ENCODE measurements around the gene PLXDC2.

The PLXDC2 gene

DNA sequence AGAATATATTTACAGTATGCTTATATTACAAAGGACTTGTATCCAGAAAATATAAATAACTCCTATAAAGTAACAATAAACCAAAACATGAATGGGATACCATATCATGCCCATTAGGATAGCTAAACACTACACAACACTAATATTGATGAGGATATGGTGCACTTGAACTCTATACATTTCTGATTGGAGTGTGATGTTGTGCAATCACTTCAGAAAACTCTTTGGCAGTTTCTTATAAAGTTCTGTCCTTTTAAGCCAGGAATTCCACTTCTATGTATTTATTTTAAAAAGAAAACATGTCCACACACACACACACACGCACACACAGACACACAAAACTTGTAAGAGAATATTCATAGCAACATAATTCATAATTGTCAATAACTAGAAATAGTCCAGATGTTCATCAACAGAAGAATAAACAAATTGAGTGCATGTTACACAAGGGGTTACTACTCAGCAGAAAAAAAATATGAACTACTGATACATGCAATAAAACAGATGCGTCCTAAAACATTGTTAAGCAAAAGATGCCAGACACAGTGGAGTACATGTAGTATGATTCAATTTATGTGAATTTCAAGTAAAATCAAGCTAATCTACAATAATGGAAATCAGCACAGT lies 416.0 kb downstream of the PLXDC2 start:
- TF ChIP-seq POU2F2 (IDR thresholded peaks at IDR 0.05; ENCODE audit: low read depth, low read length) (no peak), SPI1 (IDR thresholded peaks at IDR 0.05; ENCODE audit: low read depth, low read length) (no peak)
- DNase-seq (ENCODE audit: insufficient read length, low spot score) (no peak), FAIRE-seq (no peak)

DNA sequence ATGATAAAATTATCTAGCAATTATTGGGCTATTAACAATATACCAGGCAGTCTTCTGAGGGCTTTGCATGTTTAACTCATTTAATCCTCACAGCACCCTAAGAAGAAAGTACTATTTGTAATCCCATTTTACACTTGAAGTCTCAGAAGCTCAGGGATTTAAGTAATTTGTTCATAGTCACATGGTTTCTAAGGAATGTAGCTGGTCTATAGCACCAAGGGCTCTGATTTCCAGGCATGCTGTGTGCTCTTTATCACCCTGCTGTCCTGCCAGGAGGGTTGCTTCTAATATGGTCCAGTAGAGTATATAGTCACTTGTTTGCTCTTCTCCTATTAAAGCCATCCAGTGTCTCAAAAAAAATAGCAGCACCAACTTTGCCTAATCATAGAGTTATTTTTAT lies 417.2 kb downstream of the PLXDC2 start:
- no peak for DNase-seq (ENCODE audit: insufficient read length, low spot score)
- no peak for FAIRE-seq
- TF ChIP-seq POU2F2 (IDR thresholded peaks at IDR 0.05; ENCODE audit: low read depth, low read length), result no peak
- no peak for TF ChIP-seq PAX5 (IDR thresholded peaks at IDR 0.05; ENCODE audit: insufficient read depth, low read length, severe bottlenecking)
- no peak for TF ChIP-seq POLR2AphosphoS5 (IDR thresholded peaks at IDR 0.05; ENCODE audit: low read depth, low read length)
- no peak for TF ChIP-seq POLR2A (IDR thresholded peaks at IDR 0.05; ENCODE audit: low read depth, low read length)
- TF ChIP-seq SPI1 (IDR thresholded peaks at IDR 0.05; ENCODE audit: low read depth, low read length), result no peak
- TF ChIP-seq TAF1 (IDR thresholded peaks at IDR 0.05; ENCODE audit: low read depth, low read length), result no peak

- DNase-seq (ENCODE audit: insufficient read length, low spot score) (no peak), FAIRE-seq (no peak)
- TF ChIP-seq POLR2A (IDR thresholded peaks at IDR 0.05; ENCODE audit: low read depth, low read length) (no peak), PAX5 (IDR thresholded peaks at IDR 0.05; ENCODE audit: insufficient read depth, low read length, severe bottlenecking) (no peak), TAF1 (IDR thresholded peaks at IDR 0.05; ENCODE audit: low read depth, low read length) (no peak), POU2F2 (IDR thresholded peaks at IDR 0.05; ENCODE audit: low read depth, low read length) (no peak), POLR2AphosphoS5 (IDR thresholded peaks at IDR 0.05; ENCODE audit: low read depth, low read length) (no peak), SPI1 (IDR thresholded peaks at IDR 0.05; ENCODE audit: low read depth, low read length) (no peak)
Observed at GRCh38 chr10:20234579-20234978, 418.3 kb downstream of the PLXDC2 start.

GRCh38 chr10:20237091-20237570 lies 420.9 kb downstream of the PLXDC2 start:
- no peak for TF ChIP-seq SPI1 (IDR thresholded peaks at IDR 0.05; ENCODE audit: low read depth, low read length)
- no peak for TF ChIP-seq TAF1 (IDR thresholded peaks at IDR 0.05; ENCODE audit: low read depth, low read length)
- no peak for TF ChIP-seq PAX5 (IDR thresholded peaks at IDR 0.05; ENCODE audit: insufficient read depth, low read length, severe bottlenecking)
- no peak for TF ChIP-seq POLR2AphosphoS5 (IDR thresholded peaks at IDR 0.05; ENCODE audit: low read depth, low read length)
- no peak for TF ChIP-seq POLR2A (IDR thresholded peaks at IDR 0.05; ENCODE audit: low read depth, low read length)
- TF ChIP-seq POU2F2 (IDR thresholded peaks at IDR 0.05; ENCODE audit: low read depth, low read length), result no peak
- no peak for DNase-seq (ENCODE audit: insufficient read length, low spot score)
- FAIRE-seq, result no peak

DNA sequence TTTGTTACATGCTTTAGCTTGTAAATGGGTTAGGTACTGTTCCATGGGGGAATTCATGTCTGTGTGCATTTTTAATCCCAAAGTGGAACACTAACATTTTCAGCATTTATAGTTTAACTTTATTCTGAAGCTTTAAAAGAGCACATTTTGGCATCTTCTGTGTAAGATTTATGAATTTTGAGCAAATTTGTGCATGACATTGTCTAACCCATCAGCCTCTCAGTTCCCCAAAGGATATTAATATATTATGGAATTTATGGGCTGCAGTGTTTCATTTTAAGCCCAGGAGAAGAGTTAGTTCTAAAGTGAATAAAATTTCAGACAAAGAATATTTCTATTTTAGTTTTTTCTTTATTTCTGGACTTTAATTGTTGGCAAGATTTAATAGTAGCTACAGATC lies 421.4 kb downstream of the PLXDC2 start:
- FAIRE-seq, result no peak
- TF ChIP-seq POU2F2 (IDR thresholded peaks at IDR 0.05; ENCODE audit: low read depth, low read length), result no peak
- TF ChIP-seq SPI1 (IDR thresholded peaks at IDR 0.05; ENCODE audit: low read depth, low read length), result no peak
- TF ChIP-seq PAX5 (IDR thresholded peaks at IDR 0.05; ENCODE audit: insufficient read depth, low read length, severe bottlenecking), result no peak
- no peak for TF ChIP-seq POLR2A (IDR thresholded peaks at IDR 0.05; ENCODE audit: low read depth, low read length)
- no peak for TF ChIP-seq TAF1 (IDR thresholded peaks at IDR 0.05; ENCODE audit: low read depth, low read length)
- no peak for TF ChIP-seq POLR2AphosphoS5 (IDR thresholded peaks at IDR 0.05; ENCODE audit: low read depth, low read length)
- no peak for DNase-seq (ENCODE audit: insufficient read length, low spot score)

GRCh38 chr10:20240643-20241042 lies 424.4 kb downstream of the PLXDC2 start:
- TF ChIP-seq SPI1 (IDR thresholded peaks at IDR 0.05; ENCODE audit: low read depth, low read length) (no peak), POU2F2 (IDR thresholded peaks at IDR 0.05; ENCODE audit: low read depth, low read length) (no peak)
- no peak for DNase-seq (ENCODE audit: insufficient read length, low spot score)
- no peak for FAIRE-seq

GRCh38 chr10:20247454-20247853 lies 431.2 kb downstream of the PLXDC2 start:
- no peak for DNase-seq (ENCODE audit: insufficient read length, low spot score)
- TF ChIP-seq PAX5 (IDR thresholded peaks at IDR 0.05; ENCODE audit: insufficient read depth, low read length, severe bottlenecking), result no peak
- no peak for TF ChIP-seq POLR2AphosphoS5 (IDR thresholded peaks at IDR 0.05; ENCODE audit: low read depth, low read length)
- no peak for TF ChIP-seq POU2F2 (IDR thresholded peaks at IDR 0.05; ENCODE audit: low read depth, low read length)
- TF ChIP-seq TAF1 (IDR thresholded peaks at IDR 0.05; ENCODE audit: low read depth, low read length), result no peak
- TF ChIP-seq SPI1 (IDR thresholded peaks at IDR 0.05; ENCODE audit: low read depth, low read length), result no peak
- no peak for TF ChIP-seq POLR2A (IDR thresholded peaks at IDR 0.05; ENCODE audit: low read depth, low read length)
- no peak for FAIRE-seq

DNA sequence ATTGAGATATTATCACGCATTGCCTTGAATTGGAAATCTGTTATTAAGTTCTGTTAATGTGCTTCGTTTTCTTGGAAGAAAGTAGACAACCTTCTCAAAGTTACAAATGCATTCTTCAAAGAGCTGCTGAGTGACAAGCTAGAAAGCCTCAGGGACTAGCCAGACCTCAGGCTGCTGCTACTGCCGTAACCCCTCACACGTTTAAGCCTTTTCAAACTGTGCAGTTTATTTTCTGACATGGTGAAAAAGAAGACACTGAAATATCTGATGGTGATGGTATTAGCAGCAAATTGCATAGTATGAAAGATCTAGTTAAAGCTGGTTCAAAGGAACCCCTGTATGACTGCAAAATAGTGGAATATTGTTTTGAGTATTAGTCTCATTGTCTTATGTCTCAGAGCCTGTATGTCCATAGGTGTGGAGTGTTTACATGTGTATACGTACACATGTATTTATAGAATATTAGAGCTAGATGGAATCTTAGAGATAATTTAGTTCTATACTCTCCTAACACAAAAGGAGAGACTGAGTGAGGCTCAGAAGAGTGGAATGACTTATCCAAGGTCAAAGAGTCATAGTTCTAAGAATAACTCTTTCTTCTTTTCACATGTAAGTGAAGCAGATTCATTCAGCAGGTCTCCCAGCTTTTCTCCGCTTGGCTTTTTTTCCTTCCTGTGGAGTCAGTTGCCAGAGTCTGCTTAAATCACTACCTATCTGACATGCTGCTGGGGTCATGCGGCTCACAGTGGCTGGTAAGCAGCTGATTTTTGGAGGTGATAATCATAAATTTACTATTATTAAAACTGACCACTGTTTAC lies 431.9 kb downstream of the PLXDC2 start:
- TF ChIP-seq PAX5 (IDR thresholded peaks at IDR 0.05; ENCODE audit: insufficient read depth, low read length, severe bottlenecking), result no peak
- no peak for TF ChIP-seq POU2F2 (IDR thresholded peaks at IDR 0.05; ENCODE audit: low read depth, low read length)
- no peak for TF ChIP-seq TAF1 (IDR thresholded peaks at IDR 0.05; ENCODE audit: low read depth, low read length)
- TF ChIP-seq POLR2A (IDR thresholded peaks at IDR 0.05; ENCODE audit: low read depth, low read length), result no peak
- no peak for TF ChIP-seq POLR2AphosphoS5 (IDR thresholded peaks at IDR 0.05; ENCODE audit: low read depth, low read length)
- no peak for TF ChIP-seq SPI1 (IDR thresholded peaks at IDR 0.05; ENCODE audit: low read depth, low read length)
- FAIRE-seq, result no peak
- no peak for DNase-seq (ENCODE audit: insufficient read length, low spot score)

DNA sequence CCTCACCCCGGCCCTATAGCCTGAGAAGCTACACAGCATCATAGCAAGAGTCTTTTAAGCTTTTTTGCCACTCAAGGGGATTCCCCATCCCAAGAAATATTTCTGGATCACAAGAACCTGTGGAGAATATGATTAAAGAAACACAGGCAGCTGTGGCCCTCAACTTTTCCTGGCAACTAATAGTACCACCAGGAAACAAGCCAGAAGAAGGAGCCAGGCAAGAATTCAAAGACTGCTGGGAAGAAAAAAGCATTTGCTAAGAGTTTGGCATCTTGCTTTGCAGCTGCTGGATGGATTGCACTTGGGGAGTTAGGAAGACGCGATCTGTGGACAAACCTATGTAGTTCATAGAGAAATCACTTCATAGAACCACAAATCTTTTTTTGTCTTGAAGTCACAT lies 437.8 kb downstream of the PLXDC2 start:
- FAIRE-seq, result no peak
- no peak for TF ChIP-seq POU2F2 (IDR thresholded peaks at IDR 0.05; ENCODE audit: low read depth, low read length)
- TF ChIP-seq POLR2A (IDR thresholded peaks at IDR 0.05; ENCODE audit: low read depth, low read length), result no peak
- TF ChIP-seq TAF1 (IDR thresholded peaks at IDR 0.05; ENCODE audit: low read depth, low read length), result no peak
- no peak for TF ChIP-seq SPI1 (IDR thresholded peaks at IDR 0.05; ENCODE audit: low read depth, low read length)
- TF ChIP-seq PAX5 (IDR thresholded peaks at IDR 0.05; ENCODE audit: insufficient read depth, low read length, severe bottlenecking), result no peak
- no peak for DNase-seq (ENCODE audit: insufficient read length, low spot score)

DNA sequence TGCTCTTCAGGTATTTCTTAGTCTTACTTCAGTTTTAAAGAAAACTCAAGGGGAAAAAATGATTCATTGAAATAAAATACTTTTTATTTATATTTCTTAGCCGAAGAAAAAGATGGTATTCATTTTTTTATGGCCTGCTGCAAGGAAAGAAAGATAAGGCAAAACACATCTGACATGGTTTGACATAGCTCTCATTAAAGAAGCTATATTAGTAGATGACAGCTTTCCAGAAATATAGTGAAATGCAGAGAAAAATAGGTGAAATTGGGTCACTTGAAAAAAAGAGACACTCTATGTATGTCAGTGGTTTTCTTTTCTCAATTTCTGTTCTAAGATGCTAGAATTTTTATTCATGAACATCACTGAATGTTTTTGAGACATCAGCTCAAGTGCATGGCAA lies 438.3 kb downstream of the PLXDC2 start:
- DNase-seq (ENCODE audit: insufficient read length, low spot score) (no peak), FAIRE-seq (no peak)
- TF ChIP-seq PAX5 (IDR thresholded peaks at IDR 0.05; ENCODE audit: insufficient read depth, low read length, severe bottlenecking), result no peak
